Panc1 (cell line): ENCODE data around the gene TCF20.

Experiments
- SIN3A ChIP-seq: IDR thresholded peaks from 2 replicates; pipeline ENCODE4 v1.6.1; 2012; ENCODE audit warnings: low read depth, mild to moderate bottlenecking, low read length, moderate library complexity, borderline replicate concordance; ENCODE audit not compliant: insufficient read depth
- TF ChIP-seq, protein P1 (sequence below): fragments of 450-650 bp; IDR thresholded peaks from 2 replicates; pipeline ENCODE4 v1.5.1; 2017; ENCODE audit warnings: mild to moderate bottlenecking
- TF ChIP-seq, protein P2 (sequence below), 2 experiments: IDR thresholded peaks; 2 replicates each; pipeline ENCODE4 v1.6.1; 2011 to 2012; ENCODE audit warnings: low read depth in 2 of 2, control low read depth in 1 of 2, low read length in 1 of 2, mild to moderate bottlenecking in 1 of 2, moderate library complexity in 1 of 2; ENCODE audit not compliant: insufficient read depth in 1 of 2

DNA sequence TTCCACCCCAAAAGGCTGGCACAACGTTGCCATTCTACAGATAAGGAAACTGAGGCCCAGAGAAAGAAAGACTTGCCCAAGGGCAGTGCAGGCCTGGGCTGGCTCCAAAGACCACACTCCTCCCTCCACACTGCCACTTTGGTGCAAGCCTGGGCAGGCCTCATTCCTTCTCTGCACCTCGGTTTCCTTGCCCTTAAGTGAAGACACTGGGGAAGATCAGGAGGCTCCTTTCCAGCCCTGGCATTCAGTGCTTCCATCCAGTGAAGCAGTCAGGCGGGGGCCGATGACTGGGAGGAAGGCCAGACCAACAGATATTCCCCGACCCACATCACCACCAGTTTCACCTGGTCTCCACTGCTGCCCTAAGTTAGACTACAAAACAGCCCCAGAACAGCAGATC lies 18.3 kb upstream of the TCF20 start:
- TF ChIP-seq, protein P1, sequence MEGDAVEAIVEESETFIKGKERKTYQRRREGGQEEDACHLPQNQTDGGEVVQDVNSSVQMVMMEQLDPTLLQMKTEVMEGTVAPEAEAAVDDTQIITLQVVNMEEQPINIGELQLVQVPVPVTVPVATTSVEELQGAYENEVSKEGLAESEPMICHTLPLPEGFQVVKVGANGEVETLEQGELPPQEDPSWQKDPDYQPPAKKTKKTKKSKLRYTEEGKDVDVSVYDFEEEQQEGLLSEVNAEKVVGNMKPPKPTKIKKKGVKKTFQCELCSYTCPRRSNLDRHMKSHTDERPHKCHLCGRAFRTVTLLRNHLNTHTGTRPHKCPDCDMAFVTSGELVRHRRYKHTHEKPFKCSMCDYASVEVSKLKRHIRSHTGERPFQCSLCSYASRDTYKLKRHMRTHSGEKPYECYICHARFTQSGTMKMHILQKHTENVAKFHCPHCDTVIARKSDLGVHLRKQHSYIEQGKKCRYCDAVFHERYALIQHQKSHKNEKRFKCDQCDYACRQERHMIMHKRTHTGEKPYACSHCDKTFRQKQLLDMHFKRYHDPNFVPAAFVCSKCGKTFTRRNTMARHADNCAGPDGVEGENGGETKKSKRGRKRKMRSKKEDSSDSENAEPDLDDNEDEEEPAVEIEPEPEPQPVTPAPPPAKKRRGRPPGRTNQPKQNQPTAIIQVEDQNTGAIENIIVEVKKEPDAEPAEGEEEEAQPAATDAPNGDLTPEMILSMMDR: no peak
- TF ChIP-seq SIN3A: no peak
- TF ChIP-seq, protein P2, sequence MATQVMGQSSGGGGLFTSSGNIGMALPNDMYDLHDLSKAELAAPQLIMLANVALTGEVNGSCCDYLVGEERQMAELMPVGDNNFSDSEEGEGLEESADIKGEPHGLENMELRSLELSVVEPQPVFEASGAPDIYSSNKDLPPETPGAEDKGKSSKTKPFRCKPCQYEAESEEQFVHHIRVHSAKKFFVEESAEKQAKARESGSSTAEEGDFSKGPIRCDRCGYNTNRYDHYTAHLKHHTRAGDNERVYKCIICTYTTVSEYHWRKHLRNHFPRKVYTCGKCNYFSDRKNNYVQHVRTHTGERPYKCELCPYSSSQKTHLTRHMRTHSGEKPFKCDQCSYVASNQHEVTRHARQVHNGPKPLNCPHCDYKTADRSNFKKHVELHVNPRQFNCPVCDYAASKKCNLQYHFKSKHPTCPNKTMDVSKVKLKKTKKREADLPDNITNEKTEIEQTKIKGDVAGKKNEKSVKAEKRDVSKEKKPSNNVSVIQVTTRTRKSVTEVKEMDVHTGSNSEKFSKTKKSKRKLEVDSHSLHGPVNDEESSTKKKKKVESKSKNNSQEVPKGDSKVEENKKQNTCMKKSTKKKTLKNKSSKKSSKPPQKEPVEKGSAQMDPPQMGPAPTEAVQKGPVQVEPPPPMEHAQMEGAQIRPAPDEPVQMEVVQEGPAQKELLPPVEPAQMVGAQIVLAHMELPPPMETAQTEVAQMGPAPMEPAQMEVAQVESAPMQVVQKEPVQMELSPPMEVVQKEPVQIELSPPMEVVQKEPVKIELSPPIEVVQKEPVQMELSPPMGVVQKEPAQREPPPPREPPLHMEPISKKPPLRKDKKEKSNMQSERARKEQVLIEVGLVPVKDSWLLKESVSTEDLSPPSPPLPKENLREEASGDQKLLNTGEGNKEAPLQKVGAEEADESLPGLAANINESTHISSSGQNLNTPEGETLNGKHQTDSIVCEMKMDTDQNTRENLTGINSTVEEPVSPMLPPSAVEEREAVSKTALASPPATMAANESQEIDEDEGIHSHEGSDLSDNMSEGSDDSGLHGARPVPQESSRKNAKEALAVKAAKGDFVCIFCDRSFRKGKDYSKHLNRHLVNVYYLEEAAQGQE (IDR thresholded peaks at IDR 0.05; ENCODE audit: insufficient read depth in 1 of 2, low read depth in 2 of 2, low read length in 1 of 2): no peak
